SW 1271 (cell line): ENCODE measurements around the gene PDSS2.
"Not testable (repeated sequence)": the region's sequence is repeated elsewhere in the genome, so short reads cannot be mapped to it uniquely, and the experiment has no call there.

Experiments used
- DNase-seq, 2 experiments: peaks; one replicate each; lab custom pipeline; 2025; lab: John Stamatoyannopoulos, UW

PDSS2 gene

GRCh38 chr6:107161521-107161920, 297.8 kb downstream of the PDSS2 start:
- no peak for DNase-seq

GRCh38 chr6:107156617-107157016, 302.7 kb downstream of the PDSS2 start:
- no peak for DNase-seq

DNA sequence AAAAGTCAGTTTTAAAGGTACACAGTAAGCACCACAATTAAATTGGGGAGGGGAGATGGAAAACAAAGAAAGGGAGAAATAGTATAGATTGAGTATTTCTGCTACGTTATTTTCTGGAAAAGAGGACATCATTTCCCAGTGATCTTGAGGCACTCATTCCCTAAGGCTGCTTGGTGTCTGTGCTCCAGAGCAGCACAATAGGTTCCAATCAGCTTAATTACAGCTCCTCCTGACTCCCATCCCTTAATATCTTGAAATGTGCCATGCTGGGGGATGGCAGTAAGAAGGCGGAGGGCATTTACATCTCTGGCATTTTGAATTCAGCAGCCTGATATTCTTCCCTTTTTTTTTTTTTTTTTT, 304.6 kb downstream of the PDSS2 start:
- DNase-seq, result no peak

- DNase-seq, result no peak
Observed at GRCh38 chr6:107154131-107154800, 305.1 kb downstream of the PDSS2 start.

GRCh38 chr6:107152638-107153430, 306.5 kb downstream of the PDSS2 start:
- no peak for DNase-seq

- no peak for DNase-seq
Observed at GRCh38 chr6:107144666-107145065, 314.7 kb downstream of the PDSS2 start.

GRCh38 chr6:107144014-107144413, 315.4 kb downstream of the PDSS2 start:
- DNase-seq, result no peak

DNA sequence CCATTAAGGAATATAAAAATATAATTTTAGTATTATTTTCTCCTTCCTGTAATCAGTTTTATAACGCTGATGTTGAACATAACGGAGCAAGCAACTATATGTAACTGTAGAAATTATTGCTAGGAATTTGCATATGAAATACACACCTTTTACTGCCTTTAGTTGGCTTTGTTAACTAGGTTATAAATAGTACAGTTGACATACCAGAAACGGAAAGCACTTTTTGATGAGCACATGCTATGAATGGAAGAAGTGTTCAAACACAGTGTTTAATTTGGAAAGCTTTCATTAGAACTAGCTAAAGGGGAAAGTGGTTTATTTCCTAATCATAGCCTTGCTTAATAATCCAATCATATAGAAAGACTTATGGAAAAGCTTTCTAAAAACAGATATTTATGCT, 318.8 kb downstream of the PDSS2 start:
- no peak for DNase-seq

- DNase-seq, result not testable (repeated sequence)
Observed at GRCh38 chr6:107136324-107136723, 323.0 kb downstream of the PDSS2 start.

DNA sequence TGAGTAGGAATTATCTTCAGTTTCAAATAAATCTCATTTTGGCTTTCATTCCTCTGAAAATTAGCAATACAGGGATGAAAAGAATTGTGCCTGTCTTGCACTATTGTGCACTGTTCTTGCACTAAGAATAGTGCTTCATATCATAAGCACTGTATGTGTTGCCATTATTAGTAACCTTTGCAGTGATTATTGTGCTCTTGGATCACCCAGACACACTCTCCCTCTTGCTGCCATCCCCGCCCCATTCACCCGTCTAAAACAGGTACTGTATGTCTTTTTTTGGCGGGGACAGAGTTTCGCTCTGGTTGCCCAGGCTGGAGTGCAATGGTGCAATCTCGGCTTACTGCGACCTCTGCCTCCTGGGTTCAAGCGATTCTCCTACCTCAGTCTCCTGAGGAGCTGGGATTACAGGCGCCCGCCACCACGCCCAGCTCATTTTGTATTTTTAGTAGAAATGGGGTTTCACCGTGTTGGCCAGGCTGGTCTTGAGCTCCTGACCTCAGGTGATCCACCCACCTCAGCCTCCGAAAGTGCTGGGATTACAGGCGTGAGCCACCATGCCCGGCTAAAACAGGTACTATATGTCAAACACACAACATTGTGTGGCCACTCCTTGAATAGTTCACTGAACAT, 324.2 kb downstream of the PDSS2 start:
- DNase-seq, result not testable (repeated sequence)

- peak in 1 of 2 experiments; percentile 31 for DNase-seq
Observed at GRCh38 chr6:107132330-107132954, 326.9 kb downstream of the PDSS2 start.

DNA sequence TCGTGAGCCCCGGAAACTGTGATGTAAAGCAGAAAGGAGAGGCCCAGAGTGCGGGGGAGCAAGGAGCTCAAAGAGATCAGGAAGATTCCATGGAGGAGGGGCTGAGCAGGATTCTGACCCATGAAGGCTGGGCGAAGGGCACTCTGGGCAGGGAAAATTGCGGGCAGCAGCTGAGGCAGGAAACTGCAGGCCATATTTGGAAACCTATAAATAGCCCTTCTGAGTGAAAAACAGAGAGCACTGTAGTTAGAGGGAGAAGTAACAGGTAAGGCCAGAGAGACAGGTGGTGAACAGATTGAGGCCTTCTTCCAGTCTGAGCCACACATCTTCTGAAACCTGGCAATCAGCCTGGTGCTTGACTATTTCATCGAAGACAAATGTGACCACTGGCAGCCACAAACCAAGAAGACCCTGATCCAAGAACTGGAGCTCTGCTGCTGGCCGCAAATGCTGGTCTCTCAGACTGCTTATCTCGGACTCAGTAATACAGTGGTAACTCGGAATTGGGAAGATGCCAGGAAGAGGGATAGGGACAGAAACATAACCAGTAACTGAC, 329.9 kb downstream of the PDSS2 start:
- DNase-seq, result no peak

DNA sequence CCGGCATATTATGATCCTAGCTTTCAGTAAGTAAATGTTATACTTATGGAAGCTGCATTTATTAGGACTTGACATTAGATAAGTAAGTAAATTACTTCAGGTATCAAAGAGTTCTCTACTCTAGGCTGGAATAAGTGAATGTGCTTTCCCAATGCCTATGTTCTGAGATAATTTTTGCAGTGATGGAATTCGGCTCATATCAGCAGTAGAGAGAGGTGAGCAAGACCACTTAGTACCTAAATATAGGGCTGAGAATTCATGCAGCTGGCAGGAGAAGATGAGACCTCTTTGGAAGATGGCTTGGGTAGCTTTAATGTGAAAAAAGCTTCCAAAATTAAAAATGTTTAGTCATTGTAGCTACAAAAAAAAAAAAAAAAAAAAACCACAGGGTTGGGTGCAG, 330.8 kb downstream of the PDSS2 start:
- DNase-seq, result no peak

GRCh38 chr6:107128175-107128574, 331.2 kb downstream of the PDSS2 start:
- DNase-seq, result no peak

DNA sequence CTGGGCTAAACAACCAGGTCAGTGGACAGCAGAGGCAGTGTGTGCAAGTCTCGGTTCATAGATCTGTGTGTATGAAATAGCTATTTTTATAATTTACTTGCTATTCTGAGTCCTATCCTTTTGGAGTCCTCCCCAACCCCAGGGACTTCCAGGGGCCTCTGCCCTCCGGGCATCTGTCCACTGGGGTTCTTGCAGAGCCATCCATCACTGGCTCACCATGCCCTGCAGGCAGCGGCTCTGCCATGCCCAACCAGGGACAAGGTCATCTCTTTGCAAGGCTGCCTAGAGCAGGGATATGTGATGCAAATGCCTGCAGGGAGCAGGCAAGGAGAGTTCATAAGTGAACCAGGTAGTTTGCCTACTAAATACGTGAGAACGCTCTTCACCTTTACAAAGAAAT, 333.6 kb downstream of the PDSS2 start:
- no peak for DNase-seq

DNA sequence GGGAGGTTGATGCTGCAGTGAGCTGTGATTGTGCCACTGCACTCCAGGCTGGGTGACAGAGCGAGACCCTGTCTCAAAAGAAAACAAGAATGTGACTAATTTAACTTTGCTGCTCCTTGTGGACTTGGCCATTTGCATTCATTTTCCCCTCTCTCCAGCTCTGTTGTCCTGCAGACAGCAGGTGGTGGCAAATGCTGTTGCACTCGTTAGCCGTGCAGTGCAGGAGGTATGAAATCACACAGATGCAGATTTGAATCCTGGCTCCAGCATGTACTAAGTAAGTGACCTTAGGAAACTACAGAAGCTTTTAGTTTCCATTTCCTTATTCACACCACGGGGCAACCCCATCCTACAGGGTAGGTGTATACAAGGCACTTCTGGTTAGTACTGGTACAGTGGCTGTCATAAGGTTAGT, 334.4 kb downstream of the PDSS2 start:
- DNase-seq, result no peak

- no peak for DNase-seq
Observed at GRCh38 chr6:107123501-107123900, 335.9 kb downstream of the PDSS2 start.

DNA sequence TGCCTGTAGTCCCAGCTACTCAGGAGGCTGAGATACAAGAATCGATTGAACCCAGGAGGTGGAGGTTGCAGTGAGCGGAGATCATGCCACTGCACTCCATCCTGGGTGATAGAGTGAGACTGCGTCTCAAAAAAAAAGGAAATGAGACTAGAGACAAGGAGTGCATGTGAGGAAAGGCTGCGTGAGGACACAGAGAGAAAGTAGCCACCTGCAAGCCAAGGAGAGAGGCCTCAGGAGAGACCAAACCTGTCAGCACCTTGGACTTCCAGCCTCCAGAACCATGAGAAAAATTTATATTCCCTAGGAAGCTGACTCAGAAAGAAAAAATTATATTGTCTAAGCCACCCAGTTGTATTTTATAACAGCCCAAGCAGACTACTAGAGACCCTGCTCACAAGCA, 336.6 kb downstream of the PDSS2 start:
- no peak for DNase-seq

GRCh38 chr6:107121964-107122495, 337.3 kb downstream of the PDSS2 start:
- DNase-seq, result no peak

GRCh38 chr6:107121266-107121665, 338.1 kb downstream of the PDSS2 start:
- no peak for DNase-seq

DNA sequence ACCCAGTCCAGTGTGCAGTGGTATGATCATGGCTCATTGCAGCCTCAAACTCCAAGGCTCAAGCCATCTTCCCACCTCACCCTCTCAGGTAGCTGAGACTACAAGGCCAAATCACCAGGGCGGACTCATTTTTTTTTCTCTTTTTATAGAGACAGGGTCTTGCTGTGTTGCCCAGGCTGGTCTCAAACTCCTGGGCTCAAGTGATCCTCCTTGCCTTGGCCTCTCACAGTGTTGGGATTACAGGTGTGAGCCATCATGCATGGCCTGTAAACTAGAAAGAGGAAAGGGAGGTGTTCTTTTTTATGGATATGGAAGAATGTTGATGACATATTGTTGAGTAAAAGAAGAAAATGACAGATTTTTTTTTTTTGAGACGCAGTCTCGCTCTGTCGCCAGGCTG, 339.0 kb downstream of the PDSS2 start:
- DNase-seq, result no peak

DNA sequence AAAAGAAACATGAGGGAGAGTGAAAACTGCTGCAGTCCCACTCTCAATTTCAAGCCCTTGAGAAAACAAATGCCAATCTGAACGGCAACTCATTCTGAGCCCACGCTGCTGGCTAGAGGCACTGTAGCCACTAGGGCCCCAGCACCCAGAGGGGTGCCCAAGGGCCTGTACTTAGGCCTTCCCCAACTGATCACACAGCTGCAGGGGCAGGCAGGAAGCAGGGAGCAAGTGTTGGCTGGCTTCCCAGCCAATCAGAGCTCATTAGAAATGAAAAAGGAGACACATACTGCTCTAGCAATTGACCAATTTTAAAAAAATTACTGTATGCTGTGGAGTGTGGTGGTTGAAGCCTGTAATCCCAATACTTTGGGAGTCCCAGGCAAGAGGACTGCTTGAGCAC, 340.4 kb downstream of the PDSS2 start:
- no peak for DNase-seq
